ENCODE measurements around the gene CXCL12. TPM values are rescaled to one million over a fixed set of nuclear protein-coding genes. Genes with fewer than 3 reads are reported as not detected.

The CXCL12 gene
- total RNA-seq, 1 donor from 2014 or later, result not detected

GRCh38 chr10:44416021-44416771 lies 31.3 kb upstream of the CXCL12 start:
- H3K4me1 Mint-ChIP-seq (ENCODE audit: low read depth), result no peaks in the 10 kb centered on the region
- no peaks in the 10 kb centered on the region for H3K9me3 Mint-ChIP-seq
- no peak for DNase-seq (ENCODE audit: low spot score)
- no peaks in the 10 kb centered on the region for H3K27me3 Mint-ChIP-seq (ENCODE audit: low read depth)
- intact Hi-C loops (cut with micrococcal nuclease), result no loop called here
- no peak overlapping the region for H3K27ac Mint-ChIP-seq
- H3K4me3 Mint-ChIP-seq (ENCODE audit: low read depth), result no peak overlapping the region
- H3K36me3 Mint-ChIP-seq (ENCODE audit: low read depth), result no peaks in the 10 kb centered on the region

DNA sequence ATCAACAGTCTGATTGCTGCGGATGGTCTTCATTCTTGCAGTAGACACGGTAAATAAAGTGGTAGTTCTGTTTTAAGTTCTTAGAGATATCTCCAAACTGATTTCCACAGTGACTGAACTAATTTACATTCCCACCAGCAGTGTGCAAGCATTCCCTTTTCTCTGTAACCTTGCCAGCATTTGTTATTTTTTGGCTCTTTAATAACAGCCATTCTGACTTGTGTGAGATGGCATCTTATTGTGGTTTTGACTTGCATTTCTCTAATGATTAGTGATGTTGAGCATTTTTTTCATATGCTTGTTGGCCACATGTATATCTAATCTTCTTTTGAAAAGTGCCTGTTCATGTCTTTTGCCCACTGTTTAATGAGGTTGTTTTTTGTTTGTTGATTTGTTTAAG lies 30.2 kb upstream of the CXCL12 start:
- no peaks in the 10 kb centered on the region for H3K36me3 Mint-ChIP-seq (ENCODE audit: low read depth)
- H3K4me1 Mint-ChIP-seq (ENCODE audit: low read depth), result no peaks in the 10 kb centered on the region
- no peaks in the 10 kb centered on the region for H3K9me3 Mint-ChIP-seq
- no peak for DNase-seq (ENCODE audit: low spot score)
- H3K27ac Mint-ChIP-seq, result no peak overlapping the region
- H3K4me3 Mint-ChIP-seq (ENCODE audit: low read depth), result no peak overlapping the region
- H3K27me3 Mint-ChIP-seq (ENCODE audit: low read depth), result no peaks in the 10 kb centered on the region
- intact Hi-C loops (cut with micrococcal nuclease), result no loop called here

- H3K36me3 Mint-ChIP-seq (ENCODE audit: low read depth), result no peaks in the 10 kb centered on the region
- H3K4me1 Mint-ChIP-seq (ENCODE audit: low read depth), result no peaks in the 10 kb centered on the region
- intact Hi-C loops (cut with micrococcal nuclease), result no loop called here
- DNase-seq (ENCODE audit: low spot score), result no peak
- H3K4me3 Mint-ChIP-seq (ENCODE audit: low read depth), result no peak overlapping the region
- no peaks in the 10 kb centered on the region for H3K27me3 Mint-ChIP-seq (ENCODE audit: low read depth)
- no peak overlapping the region for H3K27ac Mint-ChIP-seq
- H3K9me3 Mint-ChIP-seq, result no peaks in the 10 kb centered on the region
These were observed 28.5 kb upstream of the CXCL12 start for GRCh38 chr10:44413416-44413815.

DNA sequence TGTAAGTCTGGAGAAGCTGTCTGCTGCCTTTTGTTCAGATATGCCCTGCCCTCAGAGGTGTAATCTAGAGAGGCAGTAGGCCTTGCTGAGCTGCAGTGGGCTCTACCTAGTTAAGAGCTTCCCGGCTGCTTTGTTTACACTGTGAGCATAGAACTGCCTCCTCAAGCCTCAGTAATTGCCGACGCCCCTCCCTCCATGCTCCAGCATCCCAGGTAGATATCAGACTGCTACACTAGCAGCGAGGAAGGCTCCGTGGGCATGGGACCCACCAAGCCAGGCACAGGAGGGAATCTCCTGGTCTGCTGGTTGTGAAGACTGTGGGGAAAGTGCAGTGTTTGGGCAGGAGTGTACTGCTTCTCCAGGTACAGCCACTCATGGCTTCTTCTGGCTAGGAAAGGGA lies 26.4 kb upstream of the CXCL12 start:
- DNase-seq (ENCODE audit: low spot score), result no peak
- no peaks in the 10 kb centered on the region for H3K27me3 Mint-ChIP-seq (ENCODE audit: low read depth)
- H3K4me3 Mint-ChIP-seq (ENCODE audit: low read depth), result no peak overlapping the region
- H3K36me3 Mint-ChIP-seq (ENCODE audit: low read depth), result no peaks in the 10 kb centered on the region
- no peaks in the 10 kb centered on the region for H3K9me3 Mint-ChIP-seq
- intact Hi-C loops (cut with micrococcal nuclease), result no loop called here
- H3K4me1 Mint-ChIP-seq (ENCODE audit: low read depth), result no peaks in the 10 kb centered on the region
- H3K27ac Mint-ChIP-seq, result no peak overlapping the region

GRCh38 chr10:44404741-44405437 lies 20.0 kb upstream of the CXCL12 start:
- Mint-ChIP-seq H3K4me3 (ENCODE audit: low read depth) (no peak overlapping the region), H3K27ac (no peak overlapping the region), H3K4me1 (ENCODE audit: low read depth) (no peaks in the 10 kb centered on the region), H3K27me3 (ENCODE audit: low read depth) (peaks cover 5% of the 10 kb centered on the region), H3K9me3 (no peaks in the 10 kb centered on the region), H3K36me3 (ENCODE audit: low read depth) (no peaks in the 10 kb centered on the region)
- DNase-seq (ENCODE audit: low spot score), result no peak
- intact Hi-C loops (cut with micrococcal nuclease), result no loop called here

- H3K27me3 Mint-ChIP-seq (ENCODE audit: low read depth), result peaks cover 5% of the 10 kb centered on the region
- no peaks in the 10 kb centered on the region for H3K9me3 Mint-ChIP-seq
- no peak overlapping the region for H3K27ac Mint-ChIP-seq
- no peak overlapping the region for H3K4me3 Mint-ChIP-seq (ENCODE audit: low read depth)
- H3K4me1 Mint-ChIP-seq (ENCODE audit: low read depth), result no peaks in the 10 kb centered on the region
- intact Hi-C loops (cut with micrococcal nuclease), result no loop called here
- H3K36me3 Mint-ChIP-seq (ENCODE audit: low read depth), result no peaks in the 10 kb centered on the region
- DNase-seq (ENCODE audit: low spot score), result no peak
These were observed 17.7 kb upstream of the CXCL12 start for GRCh38 chr10:44402465-44403195.

GRCh38 chr10:44400541-44400940 lies 15.6 kb upstream of the CXCL12 start:
- Mint-ChIP-seq H3K4me1 (ENCODE audit: low read depth) (no peaks in the 10 kb centered on the region), H3K27ac (no peak overlapping the region), H3K27me3 (ENCODE audit: low read depth) (peaks cover 5% of the 10 kb centered on the region), H3K9me3 (no peaks in the 10 kb centered on the region), H3K4me3 (ENCODE audit: low read depth) (no peak overlapping the region), H3K36me3 (ENCODE audit: low read depth) (no peaks in the 10 kb centered on the region)
- intact Hi-C loops (cut with micrococcal nuclease), result no loop called here
- DNase-seq (ENCODE audit: low spot score), result no peak

DNA sequence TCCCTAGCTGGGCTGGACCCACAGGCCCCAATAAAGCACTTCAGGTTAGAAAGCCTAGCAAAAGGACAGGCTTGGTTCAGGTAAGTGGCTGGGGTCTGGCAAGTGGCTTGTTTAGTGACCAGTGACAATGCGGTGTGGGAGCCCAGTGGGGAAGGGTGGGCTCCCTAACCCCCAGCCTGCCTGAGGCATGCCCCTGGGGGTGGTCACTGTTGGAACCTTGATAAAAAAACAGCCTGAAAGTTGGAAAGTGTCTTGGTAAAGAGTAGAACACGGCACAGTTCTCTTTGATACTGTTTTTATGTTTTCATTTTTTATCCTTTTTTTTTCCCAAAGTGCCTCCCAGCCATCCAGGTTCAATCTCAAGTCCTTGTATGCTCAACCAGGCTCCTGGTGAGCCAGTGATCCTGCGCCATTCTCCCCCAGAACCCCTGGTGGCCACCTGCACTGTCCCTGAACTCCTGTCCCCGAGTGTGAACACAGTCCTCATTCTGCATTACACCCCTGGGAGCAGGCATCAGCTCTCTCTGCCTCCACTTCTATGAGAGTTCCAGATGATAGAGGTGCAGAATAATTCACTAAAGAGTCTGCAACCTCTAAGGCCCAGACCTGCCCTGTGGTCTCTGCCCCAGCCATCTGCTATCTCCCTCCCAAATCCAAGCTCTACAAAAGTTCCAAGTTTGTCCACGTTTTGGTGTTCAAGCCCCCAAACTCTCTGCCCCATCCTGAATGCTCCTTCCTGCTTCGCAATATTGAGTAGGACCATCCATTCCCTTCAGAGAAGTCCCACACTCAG lies 15.0 kb upstream of the CXCL12 start:
- Mint-ChIP-seq H3K9me3 (no peaks in the 10 kb centered on the region), H3K4me1 (ENCODE audit: low read depth) (no peaks in the 10 kb centered on the region), H3K27ac (no peak overlapping the region), H3K4me3 (ENCODE audit: low read depth) (no peak overlapping the region), H3K27me3 (ENCODE audit: low read depth) (peaks cover 5% of the 10 kb centered on the region), H3K36me3 (ENCODE audit: low read depth) (no peaks in the 10 kb centered on the region)
- DNase-seq (ENCODE audit: low spot score), result no peak
- intact Hi-C loops (cut with micrococcal nuclease), result no loop called here

GRCh38 chr10:44398747-44399658 lies 14.1 kb upstream of the CXCL12 start:
- intact Hi-C loops (cut with micrococcal nuclease), result no loop called here
- Mint-ChIP-seq H3K9me3 (no peaks in the 10 kb centered on the region), H3K27ac (no peak overlapping the region), H3K36me3 (ENCODE audit: low read depth) (no peaks in the 10 kb centered on the region), H3K4me1 (ENCODE audit: low read depth) (no peaks in the 10 kb centered on the region), H3K27me3 (ENCODE audit: low read depth) (peaks cover 5% of the 10 kb centered on the region), H3K4me3 (ENCODE audit: low read depth) (no peak overlapping the region)
- DNase-seq (ENCODE audit: low spot score), result no peak

- H3K27ac Mint-ChIP-seq, result no peak overlapping the region
- intact Hi-C loops (cut with micrococcal nuclease), result no loop called here
- no peaks in the 10 kb centered on the region for H3K4me1 Mint-ChIP-seq (ENCODE audit: low read depth)
- DNase-seq (ENCODE audit: low spot score), result no peak
- H3K36me3 Mint-ChIP-seq (ENCODE audit: low read depth), result no peaks in the 10 kb centered on the region
- no peak overlapping the region for H3K4me3 Mint-ChIP-seq (ENCODE audit: low read depth)
- peaks cover 6% of the 10 kb centered on the region for H3K27me3 Mint-ChIP-seq (ENCODE audit: low read depth)
- H3K9me3 Mint-ChIP-seq, result no peaks in the 10 kb centered on the region
These were observed 13.4 kb upstream of the CXCL12 start for GRCh38 chr10:44398271-44398670.

DNA sequence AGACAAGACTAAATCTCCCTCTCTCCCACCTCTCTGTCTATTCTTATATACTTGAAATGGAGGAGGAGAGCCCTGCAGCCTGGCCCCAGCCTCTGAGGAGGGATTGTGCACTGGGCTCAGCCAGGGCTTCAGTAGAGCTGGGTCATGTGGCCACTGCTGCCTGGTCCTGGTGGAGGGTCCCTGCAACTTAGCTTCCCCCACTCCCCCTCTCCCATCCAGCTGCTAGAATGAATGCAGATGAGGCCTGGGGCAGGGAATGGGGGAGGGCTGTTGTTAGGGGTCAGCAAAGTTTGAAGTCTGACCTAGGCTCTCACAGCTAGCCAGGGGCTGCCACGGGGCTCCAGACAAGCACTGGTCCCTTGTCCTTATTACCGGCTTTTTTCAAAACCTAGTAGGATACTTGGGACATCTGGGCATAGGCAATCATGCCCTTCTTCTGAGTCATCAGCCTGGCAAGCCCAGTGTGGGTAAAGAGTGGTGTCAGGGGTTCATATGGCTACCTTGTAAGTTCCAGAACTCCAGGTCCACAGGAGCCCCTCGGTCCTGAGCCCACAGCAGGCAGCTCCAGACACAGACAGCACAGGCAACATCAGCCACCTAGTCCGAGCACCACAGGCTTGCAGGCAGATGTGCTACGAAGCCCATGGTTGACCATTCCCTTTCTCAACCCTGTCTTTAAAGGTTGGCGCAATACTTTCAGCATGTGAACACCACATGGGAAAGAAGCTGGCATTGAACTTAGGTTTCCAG lies 12.8 kb upstream of the CXCL12 start:
- no peak for DNase-seq (ENCODE audit: low spot score)
- Mint-ChIP-seq H3K36me3 (ENCODE audit: low read depth) (no peaks in the 10 kb centered on the region), H3K9me3 (no peaks in the 10 kb centered on the region), H3K4me3 (ENCODE audit: low read depth) (no peak overlapping the region), H3K27me3 (ENCODE audit: low read depth) (peaks cover 6% of the 10 kb centered on the region), H3K27ac (no peak overlapping the region), H3K4me1 (ENCODE audit: low read depth) (no peaks in the 10 kb centered on the region)
- intact Hi-C loops (cut with micrococcal nuclease), result no loop called here
